Cardiac septum (tissue), 1 donor: ENCODE results near the gene DPF1. TPM values are rescaled to one million over a fixed set of nuclear protein-coding genes. Genes with fewer than 3 reads are reported as not detected.
"Not testable (repeated sequence)": the region's sequence is repeated elsewhere in the genome, so short reads cannot be mapped to it uniquely, and the experiment has no call there.

Experiments
- DNase-seq: peaks from one replicate; pipeline ENCODE4 v3.0.0-alpha.2; 2020; ENCODE audit warnings: low spot score
- intact Hi-C: fragments of 100-400 bp; cut with DNase I; formaldehyde crosslinking; loops from one replicate; pipeline ENCODE4 v1.14.0; 2022
- total RNA-seq: library from RNA; stranded (reverse); fragmentation: NEBNext Ultra II Directional; extraction: Animal tissue kit (Norgen Biotek cat#: 25700); gene quantifications from one replicate; pipeline ENCODE4 v1.2.1, GENCODE V29; 2021
- donor health status: DM: no; HTN: no; CAD: no.

Gene DPF1
- total RNA-seq, 1 donor from 2014 or later: 0.51 TPM

DNA sequence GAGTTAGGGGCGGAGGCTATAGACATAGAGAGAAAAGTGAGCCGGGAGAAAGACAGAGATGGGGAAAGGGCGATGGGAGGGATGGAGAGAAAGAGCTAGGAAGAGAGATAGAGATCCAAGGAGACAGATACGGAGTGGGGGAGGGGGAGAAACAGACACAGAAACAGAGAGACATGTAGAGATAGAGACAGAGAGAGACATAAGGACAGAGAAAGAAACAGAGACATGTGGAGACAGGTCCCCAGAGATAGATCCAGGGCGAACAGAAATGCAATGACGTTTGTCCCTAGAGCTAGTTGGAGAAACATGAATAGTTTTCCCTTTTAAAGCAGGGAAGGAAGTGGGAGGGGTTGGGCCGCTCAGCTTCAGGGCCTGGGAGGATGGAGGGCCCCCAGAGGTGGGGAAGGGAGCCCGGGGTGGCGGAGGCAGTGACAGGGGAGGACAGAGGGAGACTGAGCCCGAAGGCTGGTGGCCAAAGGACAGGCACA is 27.6 kb upstream of the DPF1 start:
- no peak for DNase-seq
- intact Hi-C loops: no loop called here

DNA sequence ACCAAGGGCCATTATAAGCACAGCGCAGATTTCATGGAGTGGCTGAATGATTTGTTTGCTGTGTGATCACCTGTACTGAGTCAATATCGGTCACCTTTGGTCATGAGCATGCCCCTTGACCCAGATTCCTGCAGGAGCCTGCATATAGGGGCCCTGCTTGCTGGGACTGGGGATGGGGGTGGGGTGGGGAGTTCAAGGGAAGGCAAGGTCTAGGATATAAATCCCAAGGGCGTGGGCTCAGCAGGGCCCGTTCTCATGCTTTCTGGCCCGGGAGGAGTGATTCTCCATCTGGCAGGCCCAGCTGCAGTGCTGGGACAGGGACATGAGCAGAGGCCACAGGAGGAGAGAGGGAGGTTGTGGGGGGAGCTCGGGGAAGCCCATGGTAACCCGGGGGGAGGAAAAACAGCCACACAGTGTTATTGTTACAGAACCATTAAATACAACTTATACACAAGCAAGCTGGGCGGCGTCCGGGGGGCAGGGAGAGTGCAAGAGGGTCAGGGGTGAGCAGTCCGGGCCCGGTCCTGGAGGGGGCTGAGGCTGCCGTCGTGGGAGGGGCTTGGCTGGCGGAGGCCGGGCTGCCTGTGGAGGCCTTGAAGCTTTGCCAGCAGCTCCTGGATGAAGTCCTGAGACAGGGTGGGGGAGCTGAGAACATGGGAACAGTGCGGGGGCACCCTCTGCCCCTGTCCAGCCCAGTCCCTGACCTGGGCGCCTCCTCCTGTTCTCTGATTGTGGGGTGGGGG is 27.0 kb upstream of the DPF1 start:
- DNase-seq: peak; percentile 84
- intact Hi-C loops: no loop called here

DNA sequence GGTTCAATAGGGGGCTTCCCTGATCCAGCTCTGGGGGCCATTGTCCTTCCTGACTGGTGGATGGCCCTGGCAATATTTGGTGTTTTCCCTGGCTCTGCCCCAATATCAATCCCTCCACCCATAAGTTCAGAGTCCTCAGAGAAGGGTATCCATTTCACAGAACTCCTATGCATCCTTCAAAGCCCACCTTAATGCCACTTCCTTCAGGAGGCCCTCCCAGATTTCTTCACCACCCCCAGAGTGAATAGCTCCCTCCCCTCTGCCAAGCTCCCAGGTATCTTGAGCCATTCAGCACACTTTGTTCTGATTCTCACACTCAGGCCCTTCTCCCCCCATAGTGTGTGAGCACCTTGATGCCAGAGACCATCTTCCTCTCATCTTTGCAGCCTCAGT is 26.4 kb upstream of the DPF1 start:
- no peak for DNase-seq
- intact Hi-C loops: no loop called here

DNA sequence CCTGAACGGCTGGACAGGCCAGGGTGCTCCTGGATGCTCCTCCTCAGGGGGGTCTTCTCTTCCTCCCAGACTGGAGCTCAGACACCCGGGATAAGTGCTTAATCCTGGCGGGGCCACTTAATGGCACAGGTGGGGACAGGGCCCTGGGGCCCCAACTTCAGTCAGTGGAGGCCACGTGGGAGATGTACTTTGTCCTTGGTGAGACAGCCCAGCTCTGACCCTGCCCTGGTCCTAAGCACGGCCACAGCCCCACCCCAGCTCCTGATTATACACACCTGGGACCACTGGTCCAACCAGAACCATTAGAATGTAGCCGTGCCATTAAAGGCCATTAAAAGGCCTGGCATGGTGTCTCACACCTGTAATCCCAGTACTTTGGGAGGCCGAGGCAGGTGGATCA is 24.4 kb upstream of the DPF1 start:
- intact Hi-C loops: loop anchor here (5.0 kb wide), 1 partner anchor 74 kb away; no protein-coding TSS in a partner anchor

DNA sequence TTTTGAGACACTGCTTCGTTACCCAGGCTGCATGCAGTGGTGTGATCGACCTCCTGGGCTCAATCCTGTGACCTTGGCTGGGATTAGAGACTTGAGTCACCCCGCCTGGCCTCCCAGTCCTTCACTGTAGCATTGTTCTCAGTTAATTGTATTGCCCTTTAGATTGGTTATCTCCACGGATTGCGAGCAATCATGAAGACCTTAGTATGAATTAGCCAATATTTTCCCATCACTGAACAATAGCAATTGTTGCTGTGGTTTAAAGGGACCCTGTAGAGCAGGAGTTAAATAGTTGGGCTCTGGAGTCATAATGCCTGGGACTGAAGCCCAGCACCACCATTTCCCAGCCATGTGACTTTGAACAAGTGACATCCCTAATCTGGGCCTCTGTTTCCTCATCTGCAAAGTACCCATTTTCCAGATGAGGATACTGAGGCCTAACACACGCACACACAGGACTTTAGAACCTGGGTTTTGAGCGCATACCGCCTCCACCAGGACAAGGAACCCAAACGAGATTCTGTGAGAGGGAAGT is 23.8 kb upstream of the DPF1 start:
- no peak for DNase-seq
- intact Hi-C loops: loop anchor here (5.0 kb wide), 1 partner anchor 74 kb away; no protein-coding TSS in a partner anchor

More for the DNA sequence above, 24.4 kb upstream of the DPF1 start:
- DNase-seq: no peak

DNA sequence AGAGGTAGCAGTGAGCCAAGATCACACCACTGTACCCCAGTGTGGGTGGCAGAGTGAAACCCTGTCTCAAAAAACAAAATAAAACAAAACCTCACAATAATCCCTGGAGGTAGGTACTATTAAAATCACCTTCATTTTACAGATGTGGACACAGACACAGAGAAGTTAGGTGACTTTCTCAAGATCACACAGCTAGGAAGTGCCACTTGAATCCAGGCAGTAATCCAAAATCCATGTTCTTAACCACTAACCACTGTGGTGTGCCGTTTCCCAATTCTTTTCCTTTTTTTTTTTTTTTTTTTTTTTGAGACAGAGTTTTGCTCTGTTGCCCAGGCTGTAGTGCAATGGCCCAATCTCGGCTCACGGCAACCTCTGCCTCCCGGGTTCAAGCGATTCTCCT is 23.1 kb upstream of the DPF1 start:
- intact Hi-C loops: loop anchor here (5.0 kb wide), 1 partner anchor 75 kb away; no protein-coding TSS in a partner anchor
- no peak for DNase-seq

DNA sequence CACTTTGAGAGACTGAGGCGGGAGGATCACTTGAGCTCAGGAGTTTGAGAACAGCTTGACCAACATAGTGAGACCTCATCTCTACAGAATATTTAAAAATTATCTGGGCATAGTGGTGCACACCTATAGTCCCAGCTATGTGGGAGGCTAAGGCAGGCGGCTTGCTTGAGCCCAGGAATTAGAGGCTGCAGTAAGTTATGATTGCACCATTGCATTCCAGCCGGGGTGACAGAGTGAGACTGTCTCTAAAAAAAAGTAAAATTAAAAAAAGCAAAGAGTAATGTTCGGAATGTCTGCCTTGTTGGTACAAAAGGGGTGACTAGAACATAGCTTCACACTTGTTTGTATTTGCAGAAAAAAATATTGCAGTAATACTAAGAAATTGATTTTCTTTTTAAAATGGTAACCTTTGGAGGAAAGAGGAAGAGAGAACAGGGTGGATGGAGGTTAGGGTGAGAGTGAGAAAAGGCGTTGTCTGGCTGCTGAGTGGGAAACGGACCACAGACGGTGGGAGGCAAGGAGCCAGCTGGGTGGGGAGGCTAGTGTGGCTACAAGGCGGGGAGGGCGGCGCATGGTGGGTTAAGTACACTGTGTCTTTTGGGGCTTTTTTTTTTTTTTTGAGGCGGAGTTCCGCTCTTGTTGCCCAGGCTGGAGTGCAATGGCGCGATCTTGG is 21.9 kb upstream of the DPF1 start:
- no peak for DNase-seq
- intact Hi-C loops: loop anchor here (5.0 kb wide), 1 partner anchor 76 kb away; no protein-coding TSS in a partner anchor

DNA sequence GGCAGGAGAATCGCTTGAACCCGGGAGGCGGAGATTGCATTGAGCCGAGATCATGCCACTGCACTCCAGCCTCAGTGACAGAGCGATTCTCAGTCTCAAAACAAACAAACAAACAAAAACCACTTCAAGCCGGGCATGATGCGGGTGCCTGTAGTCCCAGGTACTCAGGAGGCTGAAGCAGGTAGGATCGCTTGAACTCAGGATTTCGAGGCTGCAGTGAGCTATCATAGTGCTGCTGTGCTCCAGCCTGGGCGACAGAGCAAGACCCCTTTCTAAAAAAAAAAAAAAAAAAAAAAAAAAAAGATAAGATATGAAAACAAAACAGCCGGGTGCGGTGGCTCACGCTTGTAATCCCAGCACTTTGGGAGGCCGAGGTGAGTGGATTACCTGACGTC is 19.3 kb upstream of the DPF1 start:
- no peak for DNase-seq
- intact Hi-C loops: no loop called here

DNA sequence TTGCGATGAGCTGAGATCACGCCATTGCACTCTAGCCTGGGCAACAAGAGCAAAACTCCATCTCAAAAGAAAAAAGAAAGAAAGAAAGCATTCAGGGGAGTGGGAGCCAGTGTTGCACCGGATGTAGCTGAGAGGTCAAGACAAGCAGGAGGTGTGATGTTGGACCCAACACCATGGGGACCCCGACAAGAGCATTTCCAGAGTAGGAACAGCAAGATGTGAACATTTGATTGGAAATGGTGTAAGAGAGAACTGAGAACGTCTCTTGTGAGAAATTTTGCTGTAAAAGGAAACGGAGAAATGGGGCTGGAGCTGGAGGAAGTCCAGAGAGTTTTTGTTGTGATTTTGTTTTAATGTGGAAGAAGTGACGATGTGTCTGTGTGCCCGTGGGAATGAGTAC is 15.8 kb upstream of the DPF1 start:
- DNase-seq: no peak
- intact Hi-C loops: no loop called here

DNA sequence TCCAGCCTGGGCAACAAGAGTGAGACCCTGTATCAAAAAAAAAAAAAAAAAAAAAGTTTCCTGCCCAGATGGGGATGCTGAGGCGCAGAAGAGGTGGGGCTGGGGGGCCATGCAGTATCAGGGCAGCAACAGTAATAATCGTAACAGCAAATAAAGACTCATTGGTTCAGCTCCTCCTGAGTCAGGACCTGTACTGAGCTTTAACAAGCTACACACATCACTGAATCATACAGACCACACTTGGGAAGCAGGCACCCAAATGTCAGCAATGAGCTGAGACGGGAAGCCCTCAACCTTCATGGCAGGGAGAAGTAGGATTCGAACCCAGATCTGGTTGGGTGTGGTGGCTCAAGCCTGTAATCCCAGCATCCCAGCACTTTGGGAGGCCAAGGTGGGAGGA is 10.6 kb upstream of the DPF1 start:
- no peak for DNase-seq
- intact Hi-C loops: loop anchor here (2.0 kb wide), 1 partner anchor 100 kb away; the partner anchor contains the start of gene CATSPERG

DNA sequence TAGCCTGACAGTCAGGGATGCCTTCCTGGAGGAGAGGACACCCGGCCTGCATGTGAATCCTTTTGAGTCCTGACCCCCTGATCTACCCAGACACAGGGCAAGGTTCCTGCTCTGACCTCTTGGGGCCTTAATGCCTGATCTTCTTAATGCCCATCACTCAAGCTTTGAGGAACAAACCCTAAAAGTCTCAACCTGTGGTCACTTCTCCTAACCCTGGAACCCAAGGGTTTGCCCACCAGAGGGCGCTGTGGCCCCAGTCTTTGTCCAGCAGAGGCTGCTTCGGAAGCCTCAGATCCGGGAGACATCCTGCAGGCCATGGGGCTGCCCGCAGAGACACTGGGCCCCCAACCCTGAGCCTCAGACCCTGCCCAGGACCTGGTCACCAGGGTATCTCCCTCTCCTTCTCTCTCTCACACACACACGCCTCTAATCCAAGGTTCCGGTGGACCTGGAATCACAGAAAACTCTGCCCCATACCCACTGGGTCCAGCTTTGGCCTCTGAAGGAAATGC is 9.8 kb upstream of the DPF1 start:
- DNase-seq: peak; percentile 89
- intact Hi-C loops: loop anchor here (2.0 kb wide), 1 partner anchor 101 kb away; the partner anchor contains the start of gene CATSPERG

DNA sequence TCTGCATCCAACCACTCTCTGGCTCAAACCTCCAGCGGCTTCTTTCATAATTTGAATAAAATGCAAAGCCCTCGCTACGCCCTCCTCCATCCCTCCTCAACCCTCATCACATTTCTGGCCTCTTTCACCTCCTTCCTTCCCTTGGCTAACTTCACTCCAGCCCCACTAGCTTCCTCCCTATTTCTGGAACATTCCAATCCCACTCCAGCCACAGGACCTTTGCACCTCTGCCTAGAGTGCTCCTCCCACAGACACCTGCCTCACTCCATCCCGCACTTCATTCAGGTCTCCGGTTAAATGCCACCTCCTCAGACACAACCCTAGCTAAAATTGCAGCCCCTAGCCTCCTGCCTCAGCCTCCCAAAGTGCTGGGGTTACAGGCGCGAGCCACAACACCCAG is 7.9 kb upstream of the DPF1 start:
- intact Hi-C loops: no loop called here
- no peak for DNase-seq

DNA sequence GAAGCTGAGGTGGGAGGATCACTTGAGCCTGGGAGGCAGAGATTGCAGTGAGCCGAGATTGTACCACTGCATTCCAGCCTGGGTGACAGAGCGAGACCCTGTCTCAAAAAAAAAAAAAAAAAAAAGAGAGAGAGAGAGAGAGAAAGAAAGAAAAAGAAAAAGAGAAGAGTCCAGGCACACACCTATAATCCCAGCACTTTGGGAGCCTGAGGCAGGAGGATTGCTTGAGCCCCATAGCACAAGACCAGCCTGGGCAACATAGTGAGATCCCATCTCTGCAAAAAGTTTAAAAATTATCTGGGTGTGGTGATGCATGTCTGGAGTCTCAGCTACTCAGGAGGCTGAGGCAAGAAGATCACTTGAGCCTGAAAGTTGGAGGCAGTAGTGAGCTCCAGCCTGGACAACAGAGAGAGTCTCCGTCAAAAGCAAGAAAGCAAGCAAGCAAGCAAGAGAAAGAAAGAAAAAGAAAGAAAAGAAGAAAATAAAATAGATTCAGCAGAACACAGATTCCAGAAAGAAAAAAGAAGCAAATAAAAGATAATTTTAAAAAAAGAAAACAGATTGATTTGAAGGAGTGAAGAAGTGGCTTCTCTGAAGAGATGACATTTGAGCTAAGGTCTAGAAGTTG is 6.6 kb upstream of the DPF1 start:
- intact Hi-C loops: not testable (repeated sequence)

DNA sequence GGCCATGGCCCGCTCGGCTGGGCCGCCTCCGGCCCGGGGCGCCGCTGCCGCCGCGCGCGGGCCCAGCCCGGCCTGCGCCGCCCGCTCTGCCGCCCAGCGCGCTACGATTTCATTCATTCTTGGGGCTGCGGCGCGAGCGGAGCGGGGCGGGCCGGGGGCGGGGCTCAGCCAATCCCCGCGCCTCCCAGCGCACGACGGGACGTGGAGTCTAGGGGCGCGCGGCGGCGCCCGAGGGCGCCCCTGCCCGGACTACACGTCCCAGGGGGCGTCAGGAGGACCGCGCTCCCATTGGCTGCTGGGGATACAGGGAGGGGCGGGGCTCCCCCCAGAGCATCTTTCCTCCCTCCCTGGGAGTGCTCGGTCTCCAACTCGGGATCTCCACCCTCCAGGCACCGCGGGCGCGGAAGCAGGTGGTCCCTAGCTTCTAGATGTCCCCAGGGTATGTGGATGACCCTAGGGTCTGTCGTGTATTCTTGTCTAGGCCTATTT is 5.6 kb upstream of the DPF1 start:
- intact Hi-C loops: loop anchor here (2.0 to 5.0 kb wide), 2 partner anchors 87 to 331 kb away; no protein-coding TSS in a partner anchor
- no peak for DNase-seq

More for the DNA sequence above, 6.6 kb upstream of the DPF1 start:
- DNase-seq: not testable (repeated sequence)

DNA sequence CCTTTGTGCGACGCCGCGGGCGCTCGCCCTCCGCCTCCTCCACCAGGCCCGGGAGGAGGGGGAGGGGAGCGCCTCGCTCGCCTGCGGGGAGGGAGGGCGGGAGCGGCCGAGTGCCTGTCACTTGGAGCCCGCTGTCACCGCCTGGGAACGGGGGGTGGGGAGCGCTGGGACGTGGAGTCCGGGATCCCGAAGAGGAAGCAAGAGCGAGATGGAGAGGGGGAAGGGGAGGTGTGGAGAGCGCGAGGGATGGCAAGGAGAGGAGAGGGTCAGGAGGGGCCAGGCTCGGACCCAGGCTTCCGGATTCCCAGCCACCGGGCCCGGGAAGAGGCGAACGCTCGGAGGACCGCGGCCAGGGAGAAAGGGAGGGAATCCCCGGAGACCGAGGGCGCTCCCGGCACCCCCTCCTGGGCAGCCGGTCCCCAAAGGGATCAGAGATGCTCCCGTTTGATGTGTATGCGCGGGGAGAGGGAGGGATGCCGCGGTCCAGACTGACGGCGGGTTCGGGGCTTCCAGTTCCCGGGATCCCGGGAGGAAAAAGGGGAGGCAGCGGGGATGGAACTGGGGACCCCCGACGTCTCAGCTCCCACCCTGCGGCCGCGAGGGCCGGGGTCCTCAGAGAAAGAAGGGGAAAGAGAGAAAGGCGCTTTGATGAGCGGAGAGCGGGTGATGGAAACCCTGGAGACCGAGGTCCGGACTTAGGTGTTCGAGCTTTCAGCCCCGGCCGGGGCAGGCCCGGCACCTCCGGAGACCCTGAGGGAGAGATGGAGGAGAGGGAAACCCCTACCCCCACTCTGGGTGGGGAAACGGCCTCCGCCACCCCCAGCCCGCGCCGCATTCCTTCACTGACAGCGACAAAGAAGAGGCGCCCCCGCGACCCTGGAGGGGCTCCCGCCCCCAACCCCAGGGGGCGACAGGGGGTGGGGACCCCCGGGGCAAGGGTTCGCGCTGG is 4.7 kb upstream of the DPF1 start:
- intact Hi-C loops: loop anchor here (2.0 to 5.0 kb wide), 2 partner anchors 86 to 330 kb away; no protein-coding TSS in a partner anchor
- DNase-seq: no peak

DNA sequence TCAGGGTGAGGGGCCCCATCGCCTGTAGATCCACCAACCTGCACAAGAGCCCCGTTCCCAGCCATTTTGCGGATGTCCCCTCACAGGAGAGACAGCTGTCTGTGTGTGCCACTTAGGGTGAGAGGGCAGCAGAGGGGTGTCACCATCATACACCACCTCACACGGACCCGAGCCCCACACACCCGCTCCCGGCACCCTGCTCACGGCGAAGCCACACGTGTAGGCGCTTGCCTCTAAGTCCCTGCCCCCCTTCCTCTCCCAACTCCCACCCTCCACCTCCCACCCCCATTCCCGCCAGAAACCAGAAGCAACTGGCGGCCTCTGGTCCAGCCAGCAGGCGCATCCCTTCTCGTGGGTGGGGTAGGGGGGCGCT is 4.0 kb upstream of the DPF1 start:
- intact Hi-C loops: loop anchor here (2.0 to 5.0 kb wide), 2 partner anchors 86 to 329 kb away; no protein-coding TSS in a partner anchor

DNA sequence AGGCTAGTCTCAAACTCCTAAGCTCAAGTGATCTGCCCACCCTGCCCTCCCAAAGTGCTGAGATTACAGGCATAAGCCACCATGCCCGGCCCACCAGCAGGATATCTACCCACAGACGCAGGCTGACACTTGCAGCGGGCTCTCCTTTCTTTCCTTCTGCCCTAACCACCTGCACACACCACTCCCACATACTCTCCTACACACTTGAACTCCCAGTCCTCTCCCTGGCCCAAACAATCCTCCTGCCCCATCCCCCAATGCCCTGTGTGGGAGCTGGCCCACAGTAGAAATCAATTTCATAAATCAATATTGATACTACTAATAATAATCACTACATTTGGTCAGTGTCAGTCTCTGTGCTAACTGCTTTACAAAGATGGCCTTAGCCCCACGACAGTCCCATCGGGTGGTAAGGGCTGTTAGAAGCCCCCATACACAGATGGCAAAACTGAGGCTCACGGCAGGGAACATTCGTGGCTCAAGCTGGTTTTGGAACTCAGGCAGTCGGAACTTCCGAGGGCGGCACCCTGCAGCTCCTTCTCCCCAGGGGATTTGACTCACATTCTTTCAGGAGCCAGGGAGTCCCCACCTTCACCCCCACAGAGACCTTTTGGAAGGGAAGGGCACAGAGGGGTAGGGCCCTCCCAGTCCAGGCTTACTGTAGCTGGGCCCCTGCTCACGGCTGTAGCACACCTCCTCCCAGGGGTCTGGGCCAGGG is 3.4 kb upstream of the DPF1 start:
- DNase-seq: no peak
- intact Hi-C loops: loop anchor here (2.0 to 5.0 kb wide), 2 partner anchors 85 to 329 kb away; no protein-coding TSS in a partner anchor

More for the DNA sequence above, 4.0 kb upstream of the DPF1 start:
- DNase-seq: no peak

DNA sequence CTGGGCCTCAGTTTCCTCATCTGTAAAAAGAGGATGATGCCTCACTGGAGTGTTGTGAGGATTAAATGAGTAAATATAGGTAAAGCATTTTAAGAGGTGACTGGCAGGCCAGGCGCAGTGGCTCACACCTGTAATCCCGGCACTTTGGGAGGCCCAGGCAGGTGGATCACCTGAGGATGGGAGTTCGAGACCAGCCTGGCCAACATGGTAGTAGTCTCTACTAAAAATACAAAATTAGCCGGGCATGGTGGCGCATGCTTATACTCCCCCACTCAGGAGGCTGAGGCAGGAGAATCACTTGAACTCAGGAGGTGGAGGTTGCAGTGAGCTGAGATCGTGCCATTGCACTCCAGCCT is 819 bp upstream of the DPF1 start:
- not testable (repeated sequence) for DNase-seq
- intact Hi-C loops: loop anchor here (5.0 kb wide), 1 partner anchor 83 kb away; no protein-coding TSS in a partner anchor
